Measurements from ENCODE around the gene SCIN. TPM values are rescaled to one million over a fixed set of nuclear protein-coding genes. Genes with fewer than 3 reads are reported as not detected.

The SCIN gene
- total and polyA plus RNA-seq, 3 experiments from 2014 or later: 0.29 to 0.35 TPM; not detected in 1

- no peak overlapping the region for H3K27ac ChIP-seq (ENCODE audit: low read depth, low read length)
- Mint-ChIP-seq H3K27ac (no peak overlapping the region), H3K27me3 (peaks cover 17 to 18% of the 10 kb centered on the region in 2 donors), H3K36me3 (no peaks in the 10 kb centered on the region), H3K4me1 (no peaks in the 10 kb centered on the region), H3K4me3 (no peak overlapping the region), H3K9me3 (no peaks in the 10 kb centered on the region)
- no peak for DNase-seq
- ChIA-PET POLR2A (no interaction called here), CTCF (no interaction called here)
- no peaks in the 10 kb centered on the region for H3K9me3 ChIP-seq (ENCODE audit: low read length)
- H3K4me1 ChIP-seq (ENCODE audit: insufficient read depth, low read length): no peaks in the 10 kb centered on the region
- no peaks in the 10 kb centered on the region for H3K27me3 ChIP-seq (ENCODE audit: insufficient read depth, low read length, poor library complexity, severe bottlenecking)
- no peak overlapping the region for H3K4me3 ChIP-seq (ENCODE audit: low read length)
- no peaks in the 10 kb centered on the region for H3K36me3 ChIP-seq (ENCODE audit: insufficient read depth, low read length)
These were observed 15.8 kb downstream of the SCIN start for GRCh38 chr7:12586271-12586670.

GRCh38 chr7:12588259-12588904, 17.9 kb downstream of the SCIN start:
- POLR2A ChIA-PET: no interaction called here
- H3K36me3 Mint-ChIP-seq: no peaks in the 10 kb centered on the region

GRCh38 chr7:12590559-12590958, 20.0 kb downstream of the SCIN start:
- ChIA-PET POLR2A (no interaction called here), CTCF (interaction anchor here (0.7 kb wide), 1 partner anchor 932 kb away, joined by 3 read pairs; no protein-coding TSS in a partner anchor)
- no peaks in the 10 kb centered on the region for H3K9me3 Mint-ChIP-seq
- Histone ChIP-seq H3K27ac (ENCODE audit: low read depth, low read length) (no peak overlapping the region), H3K36me3 (ENCODE audit: insufficient read depth, low read length) (no peaks in the 10 kb centered on the region), H3K27me3 (ENCODE audit: insufficient read depth, low read length, poor library complexity, severe bottlenecking) (no peaks in the 10 kb centered on the region), H3K4me1 (ENCODE audit: insufficient read depth, low read length) (no peaks in the 10 kb centered on the region), H3K4me3 (ENCODE audit: low read length) (no peak overlapping the region), H3K9me3 (ENCODE audit: low read length) (no peaks in the 10 kb centered on the region)
- no peak for DNase-seq
- no peaks in the 10 kb centered on the region for H3K4me1 Mint-ChIP-seq
- H3K27me3 Mint-ChIP-seq: peaks cover 6 to 9% of the 10 kb centered on the region in 2 donors
- H3K27ac Mint-ChIP-seq: no peak overlapping the region
- no peaks in the 10 kb centered on the region for H3K36me3 Mint-ChIP-seq
- no peak overlapping the region for H3K4me3 Mint-ChIP-seq

More at GRCh38 chr7:12588259-12588904, 17.9 kb downstream of the SCIN start:
- no peak for DNase-seq
- no peaks in the 10 kb centered on the region for H3K27me3 ChIP-seq (ENCODE audit: insufficient read depth, low read length, poor library complexity, severe bottlenecking)
- Mint-ChIP-seq H3K4me1 (no peaks in the 10 kb centered on the region), H3K9me3 (no peaks in the 10 kb centered on the region), H3K27ac (no peak overlapping the region), H3K27me3 (peaks cover 12 to 18% of the 10 kb centered on the region in 2 donors), H3K4me3 (no peak overlapping the region)
- no peaks in the 10 kb centered on the region for H3K9me3 ChIP-seq (ENCODE audit: low read length)
- no peak overlapping the region for H3K4me3 ChIP-seq (ENCODE audit: low read length)
- H3K27ac ChIP-seq (ENCODE audit: low read depth, low read length): no peak overlapping the region
- CTCF ChIA-PET: no interaction called here
- no peaks in the 10 kb centered on the region for H3K36me3 ChIP-seq (ENCODE audit: insufficient read depth, low read length)
- no peaks in the 10 kb centered on the region for H3K4me1 ChIP-seq (ENCODE audit: insufficient read depth, low read length)

GRCh38 chr7:12594122-12594897, 23.8 kb downstream of the SCIN start:
- no peaks in the 10 kb centered on the region for H3K4me1 Mint-ChIP-seq
- ChIA-PET CTCF (no interaction called here), POLR2A (no interaction called here)
- H3K36me3 Mint-ChIP-seq: no peaks in the 10 kb centered on the region
- no peaks in the 10 kb centered on the region for H3K4me1 ChIP-seq (ENCODE audit: insufficient read depth, low read length)
- H3K27ac ChIP-seq (ENCODE audit: low read depth, low read length): no peak overlapping the region
- no peaks in the 10 kb centered on the region for H3K9me3 Mint-ChIP-seq
- no peak overlapping the region for H3K4me3 ChIP-seq (ENCODE audit: low read length)
- no peak overlapping the region for H3K27ac Mint-ChIP-seq
- no peaks in the 10 kb centered on the region for H3K27me3 ChIP-seq (ENCODE audit: insufficient read depth, low read length, poor library complexity, severe bottlenecking)
- no peaks in the 10 kb centered on the region for H3K9me3 ChIP-seq (ENCODE audit: low read length)
- DNase-seq: no peak
- no peaks in the 10 kb centered on the region for H3K36me3 ChIP-seq (ENCODE audit: insufficient read depth, low read length)
- H3K27me3 Mint-ChIP-seq: peaks cover 0 to 4% of the 10 kb centered on the region in 2 donors
- H3K4me3 Mint-ChIP-seq: no peak overlapping the region

GRCh38 chr7:12595148-12595547, 24.6 kb downstream of the SCIN start:
- no peak for DNase-seq
- H3K9me3 Mint-ChIP-seq: no peaks in the 10 kb centered on the region
- no peak overlapping the region for H3K27ac ChIP-seq (ENCODE audit: low read depth, low read length)
- no peak overlapping the region for H3K27ac Mint-ChIP-seq
- no peak overlapping the region for H3K4me3 ChIP-seq (ENCODE audit: low read length)
- H3K36me3 ChIP-seq (ENCODE audit: insufficient read depth, low read length): no peaks in the 10 kb centered on the region
- H3K27me3 ChIP-seq (ENCODE audit: insufficient read depth, low read length, poor library complexity, severe bottlenecking): no peaks in the 10 kb centered on the region
- H3K36me3 Mint-ChIP-seq: no peaks in the 10 kb centered on the region
- CTCF ChIA-PET: no interaction called here
- no peaks in the 10 kb centered on the region for H3K9me3 ChIP-seq (ENCODE audit: low read length)
- H3K4me1 ChIP-seq (ENCODE audit: insufficient read depth, low read length): no peaks in the 10 kb centered on the region
- H3K4me1 Mint-ChIP-seq: no peaks in the 10 kb centered on the region
- POLR2A ChIA-PET: no interaction called here
- H3K4me3 Mint-ChIP-seq: no peak overlapping the region
- peaks cover 0 to 4% of the 10 kb centered on the region in 2 donors for H3K27me3 Mint-ChIP-seq

- Histone ChIP-seq H3K36me3 (ENCODE audit: insufficient read depth, low read length) (no peaks in the 10 kb centered on the region), H3K4me1 (ENCODE audit: insufficient read depth, low read length) (no peaks in the 10 kb centered on the region), H3K27ac (ENCODE audit: low read depth, low read length) (no peak overlapping the region), H3K4me3 (ENCODE audit: low read length) (no peak overlapping the region), H3K9me3 (ENCODE audit: low read length) (no peaks in the 10 kb centered on the region), H3K27me3 (ENCODE audit: insufficient read depth, low read length, poor library complexity, severe bottlenecking) (no peaks in the 10 kb centered on the region)
- Mint-ChIP-seq H3K36me3 (no peaks in the 10 kb centered on the region), H3K27me3 (peaks cover 0 to 4% of the 10 kb centered on the region in 2 donors), H3K4me1 (no peaks in the 10 kb centered on the region), H3K9me3 (peaks cover 0 to 6% (median 0%) of the 10 kb centered on the region in 5 donors), H3K27ac (no peak overlapping the region), H3K4me3 (no peak overlapping the region)
- CTCF ChIA-PET: no interaction called here
- POLR2A ChIA-PET: no interaction called here
- DNase-seq: no peak
These were observed 25.8 kb downstream of the SCIN start for GRCh38 chr7:12596225-12596790.

- Histone ChIP-seq H3K27ac (ENCODE audit: low read depth, low read length) (no peak overlapping the region), H3K4me3 (ENCODE audit: low read length) (no peak overlapping the region), H3K36me3 (ENCODE audit: insufficient read depth, low read length) (no peaks in the 10 kb centered on the region), H3K9me3 (ENCODE audit: low read length) (no peaks in the 10 kb centered on the region), H3K4me1 (ENCODE audit: insufficient read depth, low read length) (no peaks in the 10 kb centered on the region), H3K27me3 (ENCODE audit: insufficient read depth, low read length, poor library complexity, severe bottlenecking) (no peaks in the 10 kb centered on the region)
- Mint-ChIP-seq H3K27me3 (no peaks in the 10 kb centered on the region), H3K4me1 (no peaks in the 10 kb centered on the region), H3K36me3 (peaks cover 0 to 5% (median 0%) of the 10 kb centered on the region in 3 donors), H3K27ac (no peak overlapping the region), H3K4me3 (no peak overlapping the region), H3K9me3 (peaks cover 11 to 22% (median 17%) of the 10 kb centered on the region in 5 donors)
- POLR2A ChIA-PET: no interaction called here
- no peak for DNase-seq
- CTCF ChIA-PET: no interaction called here
These were observed 30.9 kb downstream of the SCIN start for GRCh38 chr7:12601302-12601869.

- H3K4me3 Mint-ChIP-seq: no peak overlapping the region
- Histone ChIP-seq H3K9me3 (ENCODE audit: low read length) (no peaks in the 10 kb centered on the region), H3K27me3 (ENCODE audit: insufficient read depth, low read length, poor library complexity, severe bottlenecking) (no peaks in the 10 kb centered on the region), H3K27ac (ENCODE audit: low read depth, low read length) (no peak overlapping the region), H3K36me3 (ENCODE audit: insufficient read depth, low read length) (no peaks in the 10 kb centered on the region), H3K4me3 (ENCODE audit: low read length) (no peak overlapping the region), H3K4me1 (ENCODE audit: insufficient read depth, low read length) (no peaks in the 10 kb centered on the region)
- peaks cover 8 to 10% (median 10%) of the 10 kb centered on the region in 5 donors for H3K9me3 Mint-ChIP-seq
- peaks cover 6 to 11% of the 10 kb centered on the region in 2 donors for H3K27me3 Mint-ChIP-seq
- peaks cover 0 to under 1% (median 0%) of the 10 kb centered on the region in 3 donors for H3K36me3 Mint-ChIP-seq
- no peak overlapping the region for H3K27ac Mint-ChIP-seq
- POLR2A ChIA-PET: no interaction called here
- CTCF ChIA-PET: interaction anchor here (0.6 kb wide), 1 partner anchor 9 kb away, joined by 3 read pairs; no protein-coding TSS in a partner anchor
- H3K4me1 Mint-ChIP-seq: no peaks in the 10 kb centered on the region
- no peak for DNase-seq
These were observed 36.6 kb downstream of the SCIN start for GRCh38 chr7:12607134-12607533.
